IMR-90 (cell line): ENCODE results near the gene C2orf68. TPM values are rescaled to one million over a fixed set of nuclear protein-coding genes. Genes with fewer than 3 reads are reported as not detected.

Experiments
- ATAC-seq: fragments of 200-7000 bp; cut with Tn5 transposase; 2 replicates; pipeline ENCODE4 v1.9.1; 2020; ENCODE audit warnings: low read depth, mild to moderate bottlenecking, moderate library complexity
- BruUV-seq: library from RNA; stranded (reverse); fragments of 400-500 nt; replicated peaks from 2 replicates; lab custom pipeline; 2021; lab: Mats Ljungman, UMichigan
- CTCF ChIA-PET: fragments of 300-600 bp; formaldehyde crosslinking; extraction: SDS; loops from one replicate; lab custom pipeline; 2021; ENCODE audit warnings: antibody characterized with exemption; lab: Yijun Ruan, JAX
- POLR2A ChIA-PET: fragments of 300-600 bp; sonication (Branson Sonifier 250); formaldehyde crosslinking; loops from one replicate; lab custom pipeline; 2022; ENCODE audit warnings: antibody characterized with exemption; ENCODE audit not compliant: unreplicated experiment; lab: Charles Lee
- DNase-seq: peaks from one replicate; pipeline ENCODE4 v3.0.0; 2013
- H2AFZ ChIP-seq: replicated peaks from 2 replicates; pipeline ENCODE3; 2013; ENCODE audit warnings: low read length, mild to moderate bottlenecking; ENCODE audit not compliant: poor library complexity
- H2AK5ac ChIP-seq: 2 replicates; pipeline ENCODE4 v1.6.1; 2013; ENCODE audit warnings: low read depth, low read length, inconsistent platforms
- H2AK9ac ChIP-seq: replicated peaks from 2 replicates; pipeline ENCODE3; 2013; ENCODE audit warnings: mild to moderate bottlenecking, low read depth, low read length, moderate library complexity; ENCODE audit not compliant: poor library complexity
- H2BK120ac ChIP-seq: 2 replicates; pipeline ENCODE4 v1.6.1; 2013; ENCODE audit warnings: low read depth, low read length, inconsistent platforms
- H2BK15ac ChIP-seq: 3 replicates; pipeline ENCODE4 v1.6.1; 2013; ENCODE audit warnings: low read depth, low read length, inconsistent platforms
- H2BK20ac ChIP-seq: 2 replicates; pipeline ENCODE4 v1.6.1; 2013; ENCODE audit warnings: low read depth, mild to moderate bottlenecking, inconsistent platforms, low read length, moderate library complexity
- H2BK5ac ChIP-seq: 2 replicates; pipeline ENCODE4 v1.6.1; 2013; ENCODE audit warnings: mild to moderate bottlenecking, low read depth, low read length, inconsistent platforms; ENCODE audit not compliant: poor library complexity, severe bottlenecking
- H3K14ac ChIP-seq: replicated peaks from 2 replicates; pipeline ENCODE4 v1.6.1; 2013; ENCODE audit warnings: low read depth, low read length, inconsistent platforms
- H3K18ac ChIP-seq: 2 replicates; pipeline ENCODE4 v1.6.1; 2013; ENCODE audit warnings: low read depth, low read length, control low read depth
- H3K23ac ChIP-seq: 2 replicates; pipeline ENCODE4 v1.6.1; 2013; ENCODE audit warnings: low read depth, low read length, inconsistent platforms
- H3K27ac ChIP-seq: 2 replicates; pipeline ENCODE4 v1.5.1; 2013; ENCODE audit warnings: mild to moderate bottlenecking, control low read depth, low read length; ENCODE audit not compliant: insufficient read depth
- H3K27me3 ChIP-seq: 2 replicates; pipeline ENCODE4 v1.6.1; 2013; ENCODE audit warnings: low read length; ENCODE audit not compliant: control insufficient read depth, insufficient read depth
- H3K36me3 ChIP-seq: 2 replicates; pipeline ENCODE4 v1.6.1; 2013; ENCODE audit warnings: low read length, mixed read lengths; ENCODE audit not compliant: control insufficient read depth, insufficient read depth
- H3K4ac ChIP-seq: 2 replicates; pipeline ENCODE4 v1.6.1; 2013; ENCODE audit warnings: low read depth, low read length, inconsistent platforms
- H3K4me1 ChIP-seq: 2 replicates; pipeline ENCODE4 v1.6.1; 2013; ENCODE audit warnings: low read length, mixed read lengths; ENCODE audit not compliant: control insufficient read depth, insufficient read depth
- H3K4me2 ChIP-seq: 2 replicates; pipeline ENCODE4 v1.6.1; 2013; ENCODE audit warnings: low read depth, mild to moderate bottlenecking, control low read depth, low read length, moderate library complexity
- H3K4me3 ChIP-seq: 2 replicates; pipeline ENCODE4 v1.5.1; 2013; ENCODE audit warnings: low read depth, mild to moderate bottlenecking, control low read depth, low read length, moderate library complexity; ENCODE audit not compliant: insufficient read depth
- H3K56ac ChIP-seq: 2 replicates; pipeline ENCODE4 v1.6.1; 2013; ENCODE audit warnings: low read length, inconsistent platforms; ENCODE audit not compliant: insufficient read depth; ENCODE audit errors: extremely low read depth
- H3K79me1 ChIP-seq, 2 experiments: 2 replicates each; pipeline ENCODE4 v1.6.1; 2013; ENCODE audit warnings: low read length in 2 of 2, inconsistent platforms in 1 of 2, low read depth in 1 of 2
- H3K9ac ChIP-seq: 2 replicates; pipeline ENCODE4 v1.6.1; 2013; ENCODE audit warnings: low read depth, low read length, control low read depth
- H3K9me1 ChIP-seq: 2 replicates; pipeline ENCODE4 v1.6.1; 2013; ENCODE audit warnings: low read length, inconsistent platforms; ENCODE audit not compliant: insufficient read depth
- H3K9me3 ChIP-seq: 2 replicates; pipeline ENCODE4 v1.6.1; 2013; ENCODE audit warnings: low read length; ENCODE audit not compliant: control insufficient read depth, insufficient read depth
- H4K20me1 ChIP-seq: 2 replicates; pipeline ENCODE4 v1.6.1; 2013; ENCODE audit warnings: low read length, inconsistent platforms; ENCODE audit not compliant: insufficient read depth
- H4K5ac ChIP-seq: 2 replicates; pipeline ENCODE4 v1.6.1; 2013; ENCODE audit warnings: mild to moderate bottlenecking, low read depth, low read length, control low read depth
- H4K8ac ChIP-seq, 2 experiments: 2 replicates each; pipeline ENCODE4 v1.6.1; 2013; ENCODE audit warnings: low read depth in 2 of 2, low read length in 2 of 2, control low read depth in 1 of 2, inconsistent platforms in 1 of 2
- H4K91ac ChIP-seq: 2 replicates; pipeline ENCODE4 v1.6.1; 2013; ENCODE audit warnings: low read depth, low read length, inconsistent platforms; ENCODE audit not compliant: insufficient read depth
- BHLHE40 ChIP-seq: fragments of 150-350 bp; IDR thresholded peaks from 2 replicates; pipeline ENCODE4 v1.6.1; 2016; ENCODE audit warnings: mild to moderate bottlenecking, low read depth, low read length
- CEBPB ChIP-seq: IDR thresholded peaks from 2 replicates; pipeline ENCODE4 v1.6.1; 2012; ENCODE audit warnings: low read depth, low read length, improper control_type of control experiment
- CHD1 ChIP-seq: IDR thresholded peaks from 2 replicates; pipeline ENCODE4 v1.6.1; 2012; ENCODE audit warnings: low read depth, low read length, improper control_type of control experiment
- CTCF ChIP-seq: conservative IDR thresholded peaks from 2 replicates; pipeline ENCODE4 v1.5.1; 2012; ENCODE audit warnings: mild to moderate bottlenecking, low read depth, low read length, improper control_type of control experiment
- FOS ChIP-seq: fragments of 150-350 bp; IDR thresholded peaks from 2 replicates; pipeline ENCODE4 v1.6.1; 2016; ENCODE audit warnings: low read depth, low read length
- MAFK ChIP-seq: IDR thresholded peaks from 2 replicates; pipeline ENCODE4 v1.6.1; 2012; ENCODE audit warnings: low read depth, low read length, improper control_type of control experiment
- MAZ ChIP-seq: IDR thresholded peaks from 2 replicates; pipeline ENCODE4 v1.6.1; 2012; ENCODE audit warnings: low read depth, mild to moderate bottlenecking, low read length, improper control_type of control experiment, moderate library complexity, borderline replicate concordance
- MXI1 ChIP-seq: IDR thresholded peaks from 2 replicates; pipeline ENCODE4 v1.6.1; 2012; ENCODE audit warnings: low read depth, mild to moderate bottlenecking, low read length, moderate library complexity, borderline replicate concordance
- NFE2L2 ChIP-seq: fragments of 150-350 bp; IDR thresholded peaks from 2 replicates; pipeline ENCODE4 v1.6.1; 2016; ENCODE audit warnings: low read depth, mild to moderate bottlenecking, low read length
- POLR2A ChIP-seq: IDR thresholded peaks from 2 replicates; pipeline ENCODE4 v1.6.1; 2012; ENCODE audit warnings: mild to moderate bottlenecking, low read depth, low read length
- RAD21 ChIP-seq: IDR thresholded peaks from 2 replicates; pipeline ENCODE4 v1.6.1; 2012; ENCODE audit warnings: low read length, improper control_type of control experiment
- RCOR1 ChIP-seq: IDR thresholded peaks from 2 replicates; pipeline ENCODE4 v1.6.1; 2012; ENCODE audit warnings: mild to moderate bottlenecking, low read length, improper control_type of control experiment; ENCODE audit not compliant: insufficient replicate concordance
- RFX5 ChIP-seq: IDR thresholded peaks from 2 replicates; pipeline ENCODE4 v1.8.0; 2012; ENCODE audit warnings: low read depth, mild to moderate bottlenecking, low read length, moderate library complexity
- SMC3 ChIP-seq: fragments of 150-350 bp; IDR thresholded peaks from 2 replicates; pipeline ENCODE4 v1.6.1; 2016; ENCODE audit warnings: low read depth, mild to moderate bottlenecking, antibody characterized with exemption, low read length, moderate library complexity
- USF2 ChIP-seq: fragments of 150-350 bp; IDR thresholded peaks from 2 replicates; pipeline ENCODE4 v1.6.1; 2017; ENCODE audit warnings: mild to moderate bottlenecking, antibody characterized with exemption, low read length, low read depth
- WGBS, 2 experiments: methylation state at CpG; one replicate each; pipeline versions ENCODE4 v1.1.5 to v1.1.7; 2013; ENCODE audit warnings: missing lambda C conversion rate in 2 of 2; ENCODE audit not compliant: insufficient read length in 1 of 2; ENCODE audit errors: extremely low coverage in 2 of 2; 5-methylcytosine and 5-hydroxymethylcytosine counted together
- dilution Hi-C: fragments of 300-500 bp; cut with HindIII; formaldehyde crosslinking; loops from one replicate; pipeline ENCODE4 v1.14.3; 2018; ENCODE audit warnings: low sequenced_read_pairs; ENCODE audit not compliant: unreplicated experiment
- in situ Hi-C: fragments of 300-500 bp; cut with MboI; formaldehyde crosslinking; loops from 3 replicates; pipeline ENCODE4 v1.14.3; 2019; ENCODE audit warnings: low sequenced_read_pairs, inconsistent platforms, mixed read lengths
- intact Hi-C: fragments of 100-400 bp; cut with micrococcal nuclease; formaldehyde crosslinking; loops from 2 replicates; pipeline ENCODE4 v1.10.0; 2022
- polyA plus RNA-seq, 3 experiments: library from polyadenylated mRNA; depleted of rRNA; stranded (reverse); fragments of >200 nt; gene quantifications; 2 replicates each; pipeline ENCODE4 v1.2.3, GENCODE V29; 2012; ENCODE audit warnings: low replicate concordance in 1 of 3
- total RNA-seq: library from RNA; depleted of rRNA; stranded (reverse); fragments of >200 nt; gene quantifications from 2 replicates; pipeline ENCODE4 v1.2.3, GENCODE V29; 2012
- TF ChIP-seq, protein P1 (sequence below): fragments of 150-350 bp; IDR thresholded peaks from 2 replicates; pipeline ENCODE4 v1.6.1; 2016; ENCODE audit warnings: low read depth, mild to moderate bottlenecking, low read length, moderate library complexity, borderline replicate concordance

The C2orf68 gene
- total and polyA plus RNA-seq, 2 of the 4 experiments (the other 2 are of a cell fraction) = 6.8 to 10.1 TPM

GRCh38 chr2:85588645-85589044 is 23.2 kb downstream of the C2orf68 start:
- H2AK9ac ChIP-seq = no peak overlapping the region
- 82% methylated on average over 3 of the region's 4 CpGs; no CpG with 5 or more reads in 1 of the 2 experiments for WGBS, 2 experiments
- no peak overlapping the region for H4K8ac ChIP-seq
- H4K5ac ChIP-seq = no peak overlapping the region
- ATAC-seq (no peak), DNase-seq (no peak)
- no peak overlapping the region for H3K9ac ChIP-seq
- intact Hi-C loops (no loop called here), dilution Hi-C loops (no loop called here), in situ Hi-C loops (no loop called here)
- H3K4me3 ChIP-seq = no peak overlapping the region
- H3K14ac ChIP-seq = no peak overlapping the region
- H3K9me3 ChIP-seq = no peaks in the 10 kb centered on the region
- H3K4me1 ChIP-seq = peaks cover 38% of the 10 kb centered on the region
- no peak overlapping the region for H2AFZ ChIP-seq
- no peaks in the 10 kb centered on the region for H3K27me3 ChIP-seq
- H4K91ac ChIP-seq = no peak overlapping the region
- H4K20me1 ChIP-seq = peaks cover 7% of the 10 kb centered on the region; the same call in 1 of the 2 replicates
- H3K4ac ChIP-seq = 0 out of 2 replicates have a peak overlapping the region, but pooled peaks have one; percentile 9
- BruUV-seq = no TSS peak
- H3K79me1 ChIP-seq = peaks cover 19 to 76% of the 10 kb centered on the region in 2 experiments
- peak overlapping the region; percentile 21; the same call in 1 of the 2 replicates for H2AK5ac ChIP-seq
- H2BK15ac ChIP-seq = no peak overlapping the region
- H2BK120ac ChIP-seq = peak overlapping the region; percentile 18; the same call in 1 of the 2 replicates
- CTCF ChIA-PET = no interaction called here
- no peak overlapping the region for H2BK5ac ChIP-seq
- TF ChIP-seq RCOR1 (no peak), RAD21 (no peak), MXI1 (no peak), MAFK (no peak), POLR2A (no peak), FOS (no peak), BHLHE40 (no peak), CEBPB (no peak), CHD1 (no peak), USF2 (no peak), RFX5 (no peak), CTCF (no peak), SMC3 (no peak), NFE2L2 (no peak), MAZ (no peak)
- TF ChIP-seq, protein P1, sequence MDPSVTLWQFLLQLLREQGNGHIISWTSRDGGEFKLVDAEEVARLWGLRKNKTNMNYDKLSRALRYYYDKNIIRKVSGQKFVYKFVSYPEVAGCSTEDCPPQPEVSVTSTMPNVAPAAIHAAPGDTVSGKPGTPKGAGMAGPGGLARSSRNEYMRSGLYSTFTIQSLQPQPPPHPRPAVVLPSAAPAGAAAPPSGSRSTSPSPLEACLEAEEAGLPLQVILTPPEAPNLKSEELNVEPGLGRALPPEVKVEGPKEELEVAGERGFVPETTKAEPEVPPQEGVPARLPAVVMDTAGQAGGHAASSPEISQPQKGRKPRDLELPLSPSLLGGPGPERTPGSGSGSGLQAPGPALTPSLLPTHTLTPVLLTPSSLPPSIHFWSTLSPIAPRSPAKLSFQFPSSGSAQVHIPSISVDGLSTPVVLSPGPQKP = no peak
- H3K56ac ChIP-seq = no peak overlapping the region
- POLR2A ChIA-PET = no interaction called here
- no peak overlapping the region for H3K27ac ChIP-seq
- no peaks in the 10 kb centered on the region for H3K36me3 ChIP-seq
- H3K9me1 ChIP-seq = peaks cover 38% of the 10 kb centered on the region
- H3K23ac ChIP-seq = no peak overlapping the region
- no peak overlapping the region for H3K18ac ChIP-seq
- H2BK20ac ChIP-seq = peak overlapping the region; percentile 1
- no peak overlapping the region for H3K4me2 ChIP-seq
